Stimulated activated memory B cell treated with anti-CD40 and anti-IgM and Interleukin-4, amounts not matched to agents 10 μg/mL and 1 μg/mL and 100 μg/mL, for 72 hours (primary cell): Measurements from ENCODE around the gene ADGRF1.
"Not testable (repeated sequence)": the region's sequence is repeated elsewhere in the genome, so short reads cannot be mapped to it uniquely, and the experiment has no call there.

Experiments used
- ATAC-seq: fragments of 150-1000 bp; cut with Tn5 transposase; 2 replicates; pipeline ENCODE4 v1.10.0; 2021
- H3K27ac Mint-ChIP-seq: one replicate; pipeline ENCODE4 v1.8.0; 2022; ENCODE audit warnings: mild to moderate bottlenecking, mixed read lengths
- H3K27me3 Mint-ChIP-seq: one replicate; pipeline ENCODE4 v1.8.0; 2022; ENCODE audit warnings: mixed read lengths
- H3K36me3 Mint-ChIP-seq: one replicate; pipeline ENCODE4 v1.8.0; 2022; ENCODE audit warnings: mixed read lengths
- H3K4me1 Mint-ChIP-seq: one replicate; pipeline ENCODE4 v1.8.0; 2022; ENCODE audit warnings: mixed read lengths
- H3K4me3 Mint-ChIP-seq: one replicate; pipeline ENCODE4 v1.8.0; 2022; ENCODE audit warnings: mild to moderate bottlenecking, moderate library complexity, mixed read lengths
- H3K9me3 Mint-ChIP-seq: one replicate; pipeline ENCODE4 v1.8.0; 2022; ENCODE audit warnings: mixed read lengths

Gene ADGRF1

GRCh38 chr6:47042275-47042791, at the start of gene ADGRF1:
Gene ADGRF1 (minus strand): TSS chr6:47042332. CDS start chr6:47029061, 13,271 bp downstream.
- Mint-ChIP-seq H3K27me3 (peaks cover 21% of the 10 kb centered on the region), H3K4me3 (no peak within 1 kb of the TSS), H3K36me3 (no peaks in the 10 kb centered on the region), H3K9me3 (no peaks in the 10 kb centered on the region), H3K4me1 (peaks cover 2% of the 10 kb centered on the region), H3K27ac (no peak within 1 kb of the TSS)
- no peak for ATAC-seq

GRCh38 chr6:47090881-47091280, 48.7 kb upstream of the ADGRF1 start:
- H3K4me1 Mint-ChIP-seq: peaks cover 6% of the 10 kb centered on the region
- no peaks in the 10 kb centered on the region for H3K36me3 Mint-ChIP-seq
- H3K27ac Mint-ChIP-seq: no peak overlapping the region

GRCh38 chr6:47089473-47089872, 47.3 kb upstream of the ADGRF1 start:
- not testable (repeated sequence) for H3K4me1 Mint-ChIP-seq, H3K9me3 Mint-ChIP-seq, H3K27ac Mint-ChIP-seq, H3K4me3 Mint-ChIP-seq, H3K36me3 Mint-ChIP-seq, ATAC-seq
- peaks cover 23% of the 10 kb centered on the region for H3K27me3 Mint-ChIP-seq

More at GRCh38 chr6:47090881-47091280, 48.7 kb upstream of the ADGRF1 start:
- H3K9me3 Mint-ChIP-seq: no peaks in the 10 kb centered on the region
- no peak for ATAC-seq
- H3K27me3 Mint-ChIP-seq: peaks cover 9% of the 10 kb centered on the region
- no peak overlapping the region for H3K4me3 Mint-ChIP-seq

- Mint-ChIP-seq H3K9me3 (no peaks in the 10 kb centered on the region), H3K27me3 (peaks cover 15% of the 10 kb centered on the region), H3K36me3 (no peaks in the 10 kb centered on the region), H3K27ac (no peak overlapping the region), H3K4me1 (no peaks in the 10 kb centered on the region), H3K4me3 (no peak overlapping the region)
- ATAC-seq: no peak
Measured at GRCh38 chr6:47086051-47086770, 44.1 kb upstream of the ADGRF1 start.

GRCh38 chr6:47084610-47085009, 42.5 kb upstream of the ADGRF1 start:
- Mint-ChIP-seq H3K4me1 (no peaks in the 10 kb centered on the region), H3K9me3 (no peaks in the 10 kb centered on the region), H3K27me3 (peaks cover 15% of the 10 kb centered on the region), H3K27ac (no peak overlapping the region), H3K36me3 (no peaks in the 10 kb centered on the region), H3K4me3 (no peak overlapping the region)
- no peak for ATAC-seq

- Mint-ChIP-seq H3K36me3 (no peaks in the 10 kb centered on the region), H3K9me3 (no peaks in the 10 kb centered on the region), H3K27ac (no peak overlapping the region), H3K4me1 (no peaks in the 10 kb centered on the region), H3K27me3 (peaks cover 15% of the 10 kb centered on the region), H3K4me3 (no peak overlapping the region)
- ATAC-seq: no peak
Measured at GRCh38 chr6:47083586-47084047, 41.5 kb upstream of the ADGRF1 start.

- H3K36me3 Mint-ChIP-seq: no peaks in the 10 kb centered on the region
- H3K4me1 Mint-ChIP-seq: no peaks in the 10 kb centered on the region
- H3K4me3 Mint-ChIP-seq: no peak overlapping the region
- H3K27me3 Mint-ChIP-seq: peaks cover 8% of the 10 kb centered on the region
- no peak for ATAC-seq
- H3K9me3 Mint-ChIP-seq: no peaks in the 10 kb centered on the region
- H3K27ac Mint-ChIP-seq: no peak overlapping the region
Measured at GRCh38 chr6:47080083-47080596, 38.0 kb upstream of the ADGRF1 start.

- no peaks in the 10 kb centered on the region for H3K9me3 Mint-ChIP-seq
- no peak overlapping the region for H3K4me3 Mint-ChIP-seq
- H3K36me3 Mint-ChIP-seq: no peaks in the 10 kb centered on the region
- no peaks in the 10 kb centered on the region for H3K4me1 Mint-ChIP-seq
- no peak for ATAC-seq
- peaks cover 3% of the 10 kb centered on the region for H3K27me3 Mint-ChIP-seq
- H3K27ac Mint-ChIP-seq: no peak overlapping the region
Measured at GRCh38 chr6:47079638-47080037, 37.5 kb upstream of the ADGRF1 start.

- Mint-ChIP-seq H3K9me3 (no peaks in the 10 kb centered on the region), H3K27me3 (no peaks in the 10 kb centered on the region), H3K4me3 (no peak overlapping the region), H3K27ac (no peak overlapping the region), H3K4me1 (no peaks in the 10 kb centered on the region), H3K36me3 (no peaks in the 10 kb centered on the region)
- no peak for ATAC-seq
Measured at GRCh38 chr6:47078991-47079390, 36.9 kb upstream of the ADGRF1 start.

GRCh38 chr6:47076422-47077344, 34.6 kb upstream of the ADGRF1 start:
- Mint-ChIP-seq H3K27me3 (no peaks in the 10 kb centered on the region), H3K9me3 (no peaks in the 10 kb centered on the region), H3K27ac (no peak overlapping the region), H3K4me3 (no peak overlapping the region), H3K4me1 (no peaks in the 10 kb centered on the region), H3K36me3 (no peaks in the 10 kb centered on the region)
- ATAC-seq: no peak

GRCh38 chr6:47075741-47076421, 33.7 kb upstream of the ADGRF1 start:
- Mint-ChIP-seq H3K27ac (no peak overlapping the region), H3K27me3 (no peaks in the 10 kb centered on the region), H3K36me3 (no peaks in the 10 kb centered on the region), H3K9me3 (no peaks in the 10 kb centered on the region), H3K4me3 (no peak overlapping the region), H3K4me1 (no peaks in the 10 kb centered on the region)
- ATAC-seq: no peak

GRCh38 chr6:47075168-47075567, 33.0 kb upstream of the ADGRF1 start:
- Mint-ChIP-seq H3K36me3 (no peaks in the 10 kb centered on the region), H3K27me3 (no peaks in the 10 kb centered on the region), H3K4me3 (no peak overlapping the region), H3K9me3 (no peaks in the 10 kb centered on the region), H3K27ac (no peak overlapping the region), H3K4me1 (no peaks in the 10 kb centered on the region)
- no peak for ATAC-seq

GRCh38 chr6:47073125-47074110, 31.3 kb upstream of the ADGRF1 start:
- no peak overlapping the region for H3K4me3 Mint-ChIP-seq
- H3K27me3 Mint-ChIP-seq: no peaks in the 10 kb centered on the region
- H3K27ac Mint-ChIP-seq: no peak overlapping the region
- H3K36me3 Mint-ChIP-seq: no peaks in the 10 kb centered on the region
- no peaks in the 10 kb centered on the region for H3K9me3 Mint-ChIP-seq
- ATAC-seq: no peak
- no peaks in the 10 kb centered on the region for H3K4me1 Mint-ChIP-seq

GRCh38 chr6:47072667-47073066, 30.5 kb upstream of the ADGRF1 start:
- no peaks in the 10 kb centered on the region for H3K9me3 Mint-ChIP-seq
- no peaks in the 10 kb centered on the region for H3K36me3 Mint-ChIP-seq
- no peaks in the 10 kb centered on the region for H3K4me1 Mint-ChIP-seq
- H3K4me3 Mint-ChIP-seq: no peak overlapping the region
- no peak overlapping the region for H3K27ac Mint-ChIP-seq
- no peak for ATAC-seq
- no peaks in the 10 kb centered on the region for H3K27me3 Mint-ChIP-seq
